Epithelial cell of proximal tubule (primary cell): ENCODE data around the gene DGCR2. TPM values are rescaled to one million over a fixed set of nuclear protein-coding genes. Genes with fewer than 3 reads are reported as not detected.

ENCODE experiments used
- DNase-seq: peaks from one replicate; pipeline ENCODE4 v3.0.0-alpha.2; 2011; ENCODE audit warnings: low read depth
- H3K4me3 ChIP-seq: 2 replicates; pipeline ENCODE4 v1.5.1; 2011; ENCODE audit warnings: low read depth, mild to moderate bottlenecking, low read length
- total RNA-seq: library from RNA; depleted of rRNA; stranded (reverse); fragments of >200 nt; gene quantifications from 2 replicates; pipeline ENCODE4 v1.2.3, GENCODE V29; 2015
- TF ChIP-seq, protein P1 (sequence below): conservative IDR thresholded peaks from 2 replicates; pipeline ENCODE4 v1.5.1; 2012; ENCODE audit warnings: low read depth, mild to moderate bottlenecking, low read length

DGCR2 gene
- total RNA-seq, 1 donor from 2014 or later, result 51.7 TPM

DNA sequence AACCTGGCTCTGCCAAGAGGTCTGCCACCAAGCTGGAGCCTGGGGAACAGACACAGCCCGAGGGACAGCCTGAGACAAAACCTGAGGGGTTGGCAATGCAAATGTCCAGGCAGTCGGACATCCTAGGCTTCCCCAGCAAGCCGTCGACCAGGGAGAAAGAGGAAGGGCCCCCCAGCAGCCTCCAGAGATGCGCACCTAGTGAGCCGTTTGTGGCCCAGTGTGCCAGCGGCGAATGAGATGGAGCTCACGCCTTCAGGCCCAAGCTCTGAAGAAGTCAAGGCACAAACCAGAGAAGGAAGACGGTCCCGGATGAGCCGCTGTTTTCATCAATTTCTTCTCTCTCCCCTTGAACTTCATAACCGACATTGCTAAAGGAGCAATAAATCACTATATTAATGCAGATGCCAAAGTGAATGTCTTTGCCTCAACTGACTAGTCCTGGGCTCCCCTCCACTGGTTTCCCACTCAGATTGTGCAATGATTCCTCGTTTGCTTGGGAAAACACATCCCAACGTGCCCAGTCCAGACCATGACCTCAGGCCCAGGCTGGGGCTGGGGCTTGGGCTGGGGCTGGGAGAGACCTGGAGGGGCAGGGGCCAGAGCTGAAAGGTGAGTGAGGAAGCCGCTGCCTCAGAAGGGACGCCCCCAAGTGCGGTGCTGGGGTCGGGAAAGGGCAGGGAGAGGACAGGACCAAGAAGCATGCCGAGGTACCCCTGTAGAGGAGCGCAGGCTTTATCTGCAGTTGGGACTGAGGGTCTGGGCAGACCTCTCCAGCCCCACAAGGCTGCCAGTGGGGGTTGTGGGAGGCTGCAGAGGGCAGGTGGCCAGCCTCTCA lies 3.5 kb upstream of the DGCR2 start:
- TF ChIP-seq, protein P1, sequence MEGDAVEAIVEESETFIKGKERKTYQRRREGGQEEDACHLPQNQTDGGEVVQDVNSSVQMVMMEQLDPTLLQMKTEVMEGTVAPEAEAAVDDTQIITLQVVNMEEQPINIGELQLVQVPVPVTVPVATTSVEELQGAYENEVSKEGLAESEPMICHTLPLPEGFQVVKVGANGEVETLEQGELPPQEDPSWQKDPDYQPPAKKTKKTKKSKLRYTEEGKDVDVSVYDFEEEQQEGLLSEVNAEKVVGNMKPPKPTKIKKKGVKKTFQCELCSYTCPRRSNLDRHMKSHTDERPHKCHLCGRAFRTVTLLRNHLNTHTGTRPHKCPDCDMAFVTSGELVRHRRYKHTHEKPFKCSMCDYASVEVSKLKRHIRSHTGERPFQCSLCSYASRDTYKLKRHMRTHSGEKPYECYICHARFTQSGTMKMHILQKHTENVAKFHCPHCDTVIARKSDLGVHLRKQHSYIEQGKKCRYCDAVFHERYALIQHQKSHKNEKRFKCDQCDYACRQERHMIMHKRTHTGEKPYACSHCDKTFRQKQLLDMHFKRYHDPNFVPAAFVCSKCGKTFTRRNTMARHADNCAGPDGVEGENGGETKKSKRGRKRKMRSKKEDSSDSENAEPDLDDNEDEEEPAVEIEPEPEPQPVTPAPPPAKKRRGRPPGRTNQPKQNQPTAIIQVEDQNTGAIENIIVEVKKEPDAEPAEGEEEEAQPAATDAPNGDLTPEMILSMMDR, result no peak
- no peak overlapping the region for H3K4me3 ChIP-seq
- no peak for DNase-seq

DNA sequence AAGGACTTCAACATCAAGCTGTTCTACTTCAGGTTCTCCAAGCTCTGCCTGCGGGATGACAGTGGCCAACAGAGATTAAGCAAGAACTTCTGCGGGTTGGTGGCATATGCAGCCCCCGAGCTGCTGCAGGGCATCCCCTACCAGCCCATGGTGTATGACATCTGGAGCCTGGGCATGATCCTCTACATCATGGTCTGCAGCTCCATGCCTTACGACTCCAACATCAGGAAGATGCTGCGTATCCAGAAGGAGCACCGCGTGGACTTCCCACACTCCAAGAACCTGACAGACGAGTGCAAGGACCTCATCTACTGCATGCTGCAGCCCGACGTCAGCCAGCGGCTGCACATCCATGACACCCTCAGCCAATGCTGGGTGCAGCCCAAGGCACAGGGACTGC lies 2.8 kb upstream of the DGCR2 start:
- TF ChIP-seq, protein P1, result no peak
- H3K4me3 ChIP-seq, result no peak overlapping the region
- DNase-seq, result no peak

DNA sequence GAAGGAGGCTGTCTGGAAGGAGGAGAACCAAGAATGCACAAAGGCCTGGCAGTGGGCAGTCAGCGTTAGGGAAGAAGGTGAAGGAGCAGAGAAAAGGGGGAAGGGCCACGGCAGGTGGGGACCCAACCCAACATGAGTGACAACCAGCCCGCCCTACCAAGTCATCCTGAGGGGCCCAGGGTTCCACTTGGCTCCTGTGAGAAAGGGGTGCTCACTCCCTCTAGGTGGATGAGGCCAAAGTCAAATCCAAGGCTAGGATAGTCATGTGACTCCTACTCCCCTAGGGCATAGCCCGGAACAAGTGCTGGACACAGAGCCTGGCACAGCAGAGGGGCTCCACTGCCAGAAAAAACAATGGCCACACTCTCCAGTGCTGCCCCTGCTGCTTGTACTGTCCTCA lies 2.2 kb upstream of the DGCR2 start:
- TF ChIP-seq, protein P1, result no peak
- H3K4me3 ChIP-seq, result no peak overlapping the region

DNA sequence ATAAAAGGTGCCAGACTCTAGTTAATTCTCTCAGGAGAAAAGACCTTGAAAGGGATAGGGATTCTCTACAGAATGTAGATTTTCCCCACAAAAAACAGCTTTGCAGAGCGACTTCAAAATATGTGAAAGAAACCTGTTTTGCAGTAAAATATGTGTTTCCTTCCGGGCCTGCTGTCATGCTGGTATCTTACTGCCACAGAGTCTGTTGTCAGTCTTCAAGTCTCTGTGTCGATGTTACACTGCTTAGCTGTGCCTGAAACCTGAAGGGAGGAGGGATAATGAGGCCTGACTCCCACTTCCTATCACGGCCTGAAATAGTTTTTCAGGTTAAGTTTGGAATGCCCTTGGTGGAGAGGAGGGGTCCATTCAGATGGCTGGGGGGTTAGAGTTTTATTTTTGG lies 1.7 kb upstream of the DGCR2 start:
- no peak overlapping the region for H3K4me3 ChIP-seq
- TF ChIP-seq, protein P1, result no peak
- no peak for DNase-seq

More for the DNA sequence above, 2.2 kb upstream of the DGCR2 start:
- no peak for DNase-seq

DNA sequence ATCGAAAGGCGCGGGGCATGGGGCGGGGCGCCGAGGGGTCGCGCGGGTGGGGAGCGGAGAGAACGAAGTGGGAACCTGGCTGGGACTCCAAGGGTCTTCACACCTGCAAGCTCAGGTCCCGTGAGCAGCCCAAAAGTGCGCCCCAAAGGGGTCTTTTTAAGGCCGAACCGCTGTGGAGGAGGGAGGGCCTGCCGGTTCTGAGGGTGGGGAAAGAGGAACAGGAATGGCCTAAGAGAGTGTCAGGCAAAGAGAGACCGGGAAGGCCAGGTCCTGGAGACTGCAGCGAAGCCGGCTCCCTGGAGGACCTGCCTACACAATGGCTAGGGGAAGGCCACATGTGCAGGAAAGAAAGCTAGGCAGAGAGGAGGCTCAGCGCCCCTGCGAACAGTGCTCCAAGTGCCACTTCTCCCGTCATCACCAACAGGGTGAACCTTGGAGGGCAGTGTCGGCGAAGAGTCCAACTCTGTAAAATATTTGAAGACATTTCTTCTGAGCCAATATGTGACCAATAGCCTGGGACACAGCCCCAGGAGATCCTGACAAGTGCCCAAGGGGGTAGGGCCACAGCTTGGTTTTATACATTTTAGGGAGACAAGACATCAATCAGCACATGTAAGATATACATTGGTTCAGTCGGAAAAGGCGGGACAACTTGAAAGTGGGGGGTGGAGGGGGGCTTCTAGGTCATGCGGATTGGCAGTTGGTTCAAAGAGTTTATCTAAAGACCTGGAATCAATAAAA lies 710 bp upstream of the DGCR2 start:
- TF ChIP-seq, protein P1, result no peak
- peak overlapping the region; percentile 54 for H3K4me3 ChIP-seq
- DNase-seq, result no peak

DNA sequence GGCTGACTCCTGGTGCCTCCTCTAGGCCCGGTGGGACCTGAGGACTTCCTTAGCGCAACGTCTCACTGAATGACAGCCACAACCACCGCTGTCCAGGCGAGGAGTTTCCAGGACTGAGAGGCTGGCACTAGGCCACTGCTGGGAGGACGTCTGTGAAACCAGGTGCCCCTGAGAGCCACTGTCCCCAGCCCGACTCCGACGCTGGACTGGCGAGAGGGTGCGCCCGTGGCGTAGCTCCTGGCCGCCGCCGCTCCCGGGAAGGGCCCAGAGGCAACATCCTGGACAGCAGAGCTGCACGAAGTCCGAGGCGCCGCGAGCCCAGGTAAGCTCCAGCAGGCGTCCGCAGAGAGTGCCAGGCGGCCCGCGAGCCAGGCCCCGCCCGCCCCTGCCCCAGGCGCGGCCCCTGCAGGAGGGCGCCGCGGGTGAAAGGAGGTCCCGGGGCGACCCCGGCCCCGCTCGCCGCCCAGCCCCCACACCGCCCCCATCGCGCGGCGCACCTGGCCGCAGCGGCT lies 525 bp downstream of the DGCR2 start:
- TF ChIP-seq, protein P1, result no peak
- no peak for DNase-seq
- H3K4me3 ChIP-seq, result peak overlapping the region; percentile 88
